Thyroid gland (tissue), 4 donors: ENCODE results near the gene VPS37C. TPM values are rescaled to one million over a fixed set of nuclear protein-coding genes. Genes with fewer than 3 reads are reported as not detected.

Experiments
- DNase-seq, 2 donors: peaks; one replicate each; pipeline ENCODE4 v3.0.0-alpha.2; 2019
- H3K27ac ChIP-seq, 3 donors: fragments of 200-600 bp; sonication (generic); 1 replicate in 2 of 3; 2 replicates in 1 of 3; pipeline ENCODE4 v1.5.1; 2016 to 2019; ENCODE audit warnings: mild to moderate bottlenecking in 1 of 3, moderate library complexity in 1 of 3
- H3K27me3 ChIP-seq: fragments of 200-600 bp; sonication (generic); one replicate; pipeline ENCODE4 v1.5.1; 2019
- H3K36me3 ChIP-seq, 2 donors: fragments of 200-600 bp; sonication (generic); one replicate each; pipeline ENCODE4 v1.5.1; 2016 to 2019
- H3K4me1 ChIP-seq, 2 donors: fragments of 200-600 bp; sonication (generic); one replicate each; pipeline ENCODE4 v1.5.1; 2017 to 2019
- H3K4me3 ChIP-seq, 3 donors: fragments of 200-600 bp; sonication (generic); replicated peaks in 1 of 3; 1 replicate in 2 of 3; 2 replicates in 1 of 3; pipeline ENCODE4 v1.5.1; 2016; ENCODE audit warnings: mild to moderate bottlenecking in 1 of 3
- H3K9me3 ChIP-seq: fragments of 200-600 bp; sonication (generic); one replicate; pipeline ENCODE4 v1.5.1; 2017
- POLR2A ChIP-seq, 2 donors: fragments of 450-650 bp; IDR thresholded peaks; one replicate each; pipeline ENCODE4 v1.6.1; 2017; ENCODE audit warnings: antibody characterized with exemption in 2 of 2, mild to moderate bottlenecking in 2 of 2, moderate library complexity in 1 of 2
- WGBS, 2 donors: methylation state at CpG; one replicate each; pipeline ENCODE4 v1.1.5; 2017; 5-methylcytosine and 5-hydroxymethylcytosine counted together
- intact Hi-C: fragments of 100-400 bp; cut with DNase I; formaldehyde crosslinking; loops from one replicate; pipeline ENCODE4 v1.15.1; 2023
- total RNA-seq, 4 donors: library from RNA; depleted of rRNA; stranded (reverse); fragments of >200 nt; gene quantifications; one replicate each; pipeline ENCODE4 v1.2.3, GENCODE V29; 2016
- TF ChIP-seq, protein P1 (sequence below), 6 experiments: fragments of 200-600 bp in 3 of 6; fragments of 450-650 bp in 3 of 6; sonication (generic) in 3 of 6; IDR thresholded peaks; one replicate each; pipeline ENCODE4 v1.5.1; 2016 to 2019; ENCODE audit warnings: antibody characterized with exemption in 6 of 6, mild to moderate bottlenecking in 2 of 6, inconsistent platforms in 1 of 6, moderate library complexity in 1 of 6

VPS37C gene
- total RNA-seq, 4 donors from 2014 or later, result 13.0 to 18.2 (median 15.9) TPM

DNA sequence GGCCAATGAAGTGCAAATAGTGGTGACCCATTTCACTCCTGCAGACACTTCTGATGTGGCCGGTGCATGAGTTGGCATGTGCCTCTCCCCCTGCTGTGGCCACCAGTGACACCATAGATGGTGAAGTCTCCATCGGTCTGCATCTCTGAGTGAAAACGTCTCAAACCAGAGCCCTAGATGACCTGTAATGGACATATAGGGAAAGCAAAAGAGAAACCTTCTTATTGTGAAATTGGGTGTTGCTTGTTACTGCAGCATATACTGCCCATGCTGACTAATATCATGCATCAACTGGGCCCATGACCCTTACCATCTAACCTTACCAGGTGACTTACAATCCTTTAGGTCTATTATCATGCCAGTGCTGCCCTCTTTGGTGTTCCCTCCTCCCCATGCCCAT, 11.7 kb upstream of the VPS37C start:
- no peaks in the 10 kb centered on the region for H3K36me3 ChIP-seq
- DNase-seq, result no peak
- no peak overlapping the region for H3K4me3 ChIP-seq
- H3K27ac ChIP-seq, result no peak overlapping the region
- H3K27me3 ChIP-seq, result no peaks in the 10 kb centered on the region
- H3K9me3 ChIP-seq, result no peaks in the 10 kb centered on the region
- no peak for TF ChIP-seq POLR2A (IDR thresholded peaks at IDR 0.05)
- TF ChIP-seq, protein P1, sequence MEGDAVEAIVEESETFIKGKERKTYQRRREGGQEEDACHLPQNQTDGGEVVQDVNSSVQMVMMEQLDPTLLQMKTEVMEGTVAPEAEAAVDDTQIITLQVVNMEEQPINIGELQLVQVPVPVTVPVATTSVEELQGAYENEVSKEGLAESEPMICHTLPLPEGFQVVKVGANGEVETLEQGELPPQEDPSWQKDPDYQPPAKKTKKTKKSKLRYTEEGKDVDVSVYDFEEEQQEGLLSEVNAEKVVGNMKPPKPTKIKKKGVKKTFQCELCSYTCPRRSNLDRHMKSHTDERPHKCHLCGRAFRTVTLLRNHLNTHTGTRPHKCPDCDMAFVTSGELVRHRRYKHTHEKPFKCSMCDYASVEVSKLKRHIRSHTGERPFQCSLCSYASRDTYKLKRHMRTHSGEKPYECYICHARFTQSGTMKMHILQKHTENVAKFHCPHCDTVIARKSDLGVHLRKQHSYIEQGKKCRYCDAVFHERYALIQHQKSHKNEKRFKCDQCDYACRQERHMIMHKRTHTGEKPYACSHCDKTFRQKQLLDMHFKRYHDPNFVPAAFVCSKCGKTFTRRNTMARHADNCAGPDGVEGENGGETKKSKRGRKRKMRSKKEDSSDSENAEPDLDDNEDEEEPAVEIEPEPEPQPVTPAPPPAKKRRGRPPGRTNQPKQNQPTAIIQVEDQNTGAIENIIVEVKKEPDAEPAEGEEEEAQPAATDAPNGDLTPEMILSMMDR (IDR thresholded peaks at IDR 0.05), result no peak
- intact Hi-C loops, result no loop called here
- no peaks in the 10 kb centered on the region for H3K4me1 ChIP-seq
- WGBS, 2 donors, result 92 to 97% methylated on average over 3 of the region's 3 CpGs

DNA sequence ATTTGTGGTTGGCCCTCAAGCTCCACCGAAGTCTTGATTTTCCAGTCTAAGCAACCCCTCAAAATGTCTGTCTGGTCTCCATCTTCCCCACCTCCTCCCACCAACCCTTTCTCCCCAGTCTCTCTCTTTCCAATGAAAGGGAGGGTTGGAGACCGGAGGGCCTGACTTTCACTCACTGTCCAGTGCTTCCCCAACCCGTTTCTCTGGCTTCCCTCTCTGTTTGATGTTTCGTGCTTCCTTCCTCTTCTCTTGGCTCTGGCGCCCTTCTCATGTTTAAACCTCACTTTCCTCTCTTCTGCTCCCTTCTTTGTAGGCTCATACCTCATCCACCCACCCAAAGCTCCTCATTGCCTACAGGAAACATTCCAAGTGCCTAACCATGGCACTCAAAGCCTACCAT, 11.1 kb upstream of the VPS37C start:
- no peak overlapping the region for H3K27ac ChIP-seq
- no peak for DNase-seq
- H3K9me3 ChIP-seq, result no peaks in the 10 kb centered on the region
- WGBS, 2 donors, result 67 to 75% methylated on average over 5 of the region's 5 CpGs
- no peaks in the 10 kb centered on the region for H3K4me1 ChIP-seq
- intact Hi-C loops, result no loop called here
- H3K4me3 ChIP-seq, result no peak overlapping the region
- H3K27me3 ChIP-seq, result no peaks in the 10 kb centered on the region
- no peaks in the 10 kb centered on the region for H3K36me3 ChIP-seq
- TF ChIP-seq, protein P1 (IDR thresholded peaks at IDR 0.05), result no peak
- TF ChIP-seq POLR2A (IDR thresholded peaks at IDR 0.05), result no peak

DNA sequence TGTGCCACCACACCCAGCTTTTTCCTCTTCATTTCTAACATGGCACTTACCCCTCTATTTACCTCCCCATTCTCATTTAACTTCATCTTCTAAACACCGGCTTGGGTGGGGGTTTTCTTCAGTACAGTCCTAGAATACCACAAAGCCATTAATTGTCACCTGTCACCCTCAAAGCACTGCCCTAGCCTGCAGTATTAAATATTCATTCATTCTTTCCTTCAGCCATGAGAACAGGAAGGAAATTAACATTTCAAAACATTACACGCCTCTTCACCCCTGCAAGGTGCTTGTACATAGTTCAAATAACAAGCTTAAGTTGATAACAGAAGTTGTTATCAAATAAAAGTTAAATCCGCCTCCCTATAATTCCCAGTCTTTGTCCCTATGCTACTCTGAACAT, 10.7 kb upstream of the VPS37C start:
- no peak for DNase-seq
- Histone ChIP-seq H3K4me1 (no peaks in the 10 kb centered on the region), H3K27me3 (no peaks in the 10 kb centered on the region), H3K4me3 (no peak overlapping the region), H3K9me3 (no peaks in the 10 kb centered on the region), H3K36me3 (no peaks in the 10 kb centered on the region), H3K27ac (no peak overlapping the region)
- TF ChIP-seq, protein P1 (IDR thresholded peaks at IDR 0.05), result no peak
- no peak for TF ChIP-seq POLR2A (IDR thresholded peaks at IDR 0.05)
- WGBS, 2 donors, result 83 to 86% methylated on average over 3 of the region's 3 CpGs
- intact Hi-C loops, result no loop called here

DNA sequence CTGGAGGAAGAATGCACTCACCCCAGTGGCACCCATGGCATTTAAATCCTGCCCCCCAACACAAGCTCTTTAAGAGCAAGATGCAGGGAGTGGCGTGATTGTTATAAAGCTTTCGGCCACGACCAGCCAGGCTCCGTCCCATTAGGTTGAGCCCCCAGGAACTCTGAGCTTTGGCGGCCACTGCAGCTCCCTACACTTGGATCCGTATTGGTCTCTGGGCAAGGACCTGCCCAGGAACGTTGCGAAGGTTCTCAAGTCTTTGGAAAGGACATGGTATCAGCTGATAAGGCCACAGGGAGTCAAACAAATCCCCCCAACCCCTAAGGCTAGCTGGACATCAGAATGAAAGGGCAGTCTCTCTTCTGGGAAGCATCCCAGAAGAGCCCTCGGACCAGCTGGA, 9.3 kb upstream of the VPS37C start:
- Histone ChIP-seq H3K9me3 (no peaks in the 10 kb centered on the region), H3K27ac (no peak overlapping the region), H3K36me3 (no peaks in the 10 kb centered on the region), H3K27me3 (no peaks in the 10 kb centered on the region), H3K4me3 (no peak overlapping the region), H3K4me1 (no peaks in the 10 kb centered on the region)
- intact Hi-C loops, result no loop called here
- no peak for DNase-seq
- WGBS, 2 donors, result 66 to 86% methylated on average over 4 to 9 of the region's 9 CpGs
- TF ChIP-seq, protein P1 (IDR thresholded peaks at IDR 0.05), result no peak
- no peak for TF ChIP-seq POLR2A (IDR thresholded peaks at IDR 0.05)

DNA sequence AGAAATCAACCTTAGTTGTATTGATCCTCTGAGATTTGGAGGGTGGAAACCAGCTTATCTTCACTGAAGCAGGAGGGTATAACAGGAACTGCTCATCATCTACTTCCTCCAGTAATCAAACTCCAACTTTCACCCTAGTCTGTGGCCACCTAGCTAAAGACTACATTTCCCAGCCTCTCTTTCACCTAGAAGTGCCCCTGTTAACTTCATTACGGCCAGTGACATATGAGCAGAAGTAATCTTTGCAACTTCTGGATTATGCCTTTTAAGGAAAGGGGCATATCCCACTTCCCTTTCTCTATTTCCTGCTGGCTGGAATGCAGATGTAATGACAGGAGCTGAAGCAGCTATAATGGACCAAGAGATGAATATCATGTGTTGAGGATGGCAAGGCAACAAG, 7.6 kb upstream of the VPS37C start:
- TF ChIP-seq, protein P1 (IDR thresholded peaks at IDR 0.05), result no peak
- no peak for TF ChIP-seq POLR2A (IDR thresholded peaks at IDR 0.05)
- no peaks in the 10 kb centered on the region for H3K27me3 ChIP-seq
- H3K36me3 ChIP-seq, result no peaks in the 10 kb centered on the region
- no peak overlapping the region for H3K4me3 ChIP-seq
- H3K4me1 ChIP-seq, result peaks cover 0 to 4% of the 10 kb centered on the region in 2 donors
- no peak for DNase-seq
- 84 to 86% methylated on average over 1 of the region's 1 CpG for WGBS, 2 donors
- intact Hi-C loops, result loop anchor here (10.0 kb wide), 1 partner anchor 254 kb away; the partner anchor contains the start of gene TMEM109
- no peaks in the 10 kb centered on the region for H3K9me3 ChIP-seq
- H3K27ac ChIP-seq, result no peak overlapping the region
